NCI-H524 (cell line): ENCODE results near the gene CPSF4.
A peak's percentile ranks its signal among the peaks of the same experiment; 100 is the strongest.
"Not testable (repeated sequence)": the region's sequence is repeated elsewhere in the genome, so short reads cannot be mapped to it uniquely, and the experiment has no call there.

Source experiments
- DNase-seq, 2 experiments: peaks; one replicate each; lab custom pipeline; 2025; lab: John Stamatoyannopoulos, UW

The CPSF4 gene

DNA sequence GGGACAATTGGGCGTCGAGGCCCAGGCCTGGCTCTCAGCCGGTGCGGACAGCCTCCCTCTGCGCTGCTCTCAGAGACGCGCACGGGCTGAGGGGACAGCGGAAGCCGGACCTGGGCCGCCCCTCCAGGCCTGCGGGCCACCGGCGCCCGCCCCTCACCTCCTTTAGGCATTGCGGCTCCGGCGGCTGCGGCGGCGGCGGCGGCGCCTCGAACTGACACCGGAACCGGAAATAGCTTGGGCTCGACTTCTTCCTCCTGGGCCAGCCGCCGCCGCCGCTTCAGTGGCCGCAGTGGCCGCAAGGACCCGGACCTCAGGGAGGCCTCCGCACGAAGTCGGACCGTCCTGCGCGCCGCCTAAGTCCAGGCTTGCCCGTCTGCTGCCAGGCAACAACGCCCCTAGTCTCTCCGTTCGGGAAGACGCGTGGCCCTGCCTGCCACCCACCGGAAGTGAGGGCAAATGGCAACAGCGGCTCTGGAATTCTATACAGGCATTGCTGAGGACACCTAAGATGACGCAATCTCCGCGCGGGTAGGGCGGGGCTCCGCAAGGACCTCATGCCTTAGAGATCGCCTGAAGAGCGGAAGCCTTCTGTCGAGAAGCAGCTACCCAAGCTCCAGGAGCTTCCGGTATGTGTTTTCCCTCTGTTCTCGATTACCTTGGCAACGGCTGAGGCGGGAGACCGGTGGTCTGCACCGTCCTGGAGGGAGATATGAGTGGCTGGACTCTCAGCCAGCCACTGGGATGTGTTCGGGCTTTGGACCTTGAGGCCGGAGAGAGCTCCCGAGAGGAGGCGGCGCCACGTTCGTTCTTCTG, 30.2 kb upstream of the CPSF4 start, which contains the start of the genes BUD31 and PDAP1:
BUD31 (plus strand) TSS at position 591 of the 813 bp plus-strand sequence. CDS start 2,124 bp downstream, outside the sequence.
PDAP1 (minus strand) TSS at position 219 of the 813 bp plus-strand sequence; CDS start at position 170, 49 bp downstream.
- peak; percentile 89 to 93 for DNase-seq

DNA sequence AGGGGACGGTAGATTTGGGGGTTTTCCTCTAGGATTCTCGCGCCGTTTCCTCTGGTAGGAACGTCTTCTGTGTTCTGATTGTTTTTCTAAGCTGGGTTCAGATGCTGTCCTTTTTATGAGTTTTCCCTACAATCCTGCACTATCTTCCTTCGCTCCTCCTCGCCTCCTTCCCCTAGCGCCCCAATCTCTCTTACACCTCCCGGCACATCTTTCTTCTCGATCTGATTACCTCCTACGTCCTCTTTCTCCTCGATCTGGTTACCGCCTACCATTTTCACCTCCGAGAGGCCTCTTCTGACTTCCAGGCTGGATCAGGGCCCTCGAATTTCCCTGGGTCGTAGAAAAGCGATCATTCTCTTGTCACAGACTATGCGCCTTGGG, 29.6 kb upstream of the CPSF4 start:
- no peak for DNase-seq

DNA sequence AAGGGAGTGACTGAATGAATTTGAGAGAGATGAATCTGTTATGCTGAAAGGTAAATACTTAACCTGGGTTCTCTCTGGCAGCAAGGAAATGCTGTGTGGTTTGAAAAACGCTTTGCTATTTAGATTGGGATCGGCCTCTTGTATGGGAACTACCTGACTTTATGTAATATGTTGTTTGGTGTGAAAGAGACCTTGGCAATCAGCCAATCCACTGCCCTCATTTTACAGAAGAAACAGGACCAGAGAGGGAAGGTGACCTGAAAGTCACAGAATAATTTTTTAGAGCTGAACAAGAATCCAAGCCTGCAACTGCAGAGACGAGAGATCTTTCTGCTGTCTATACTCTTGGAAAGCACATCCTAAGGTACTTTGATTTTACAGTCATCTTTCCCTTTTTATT, 28.9 kb upstream of the CPSF4 start:
- no peak for DNase-seq

DNA sequence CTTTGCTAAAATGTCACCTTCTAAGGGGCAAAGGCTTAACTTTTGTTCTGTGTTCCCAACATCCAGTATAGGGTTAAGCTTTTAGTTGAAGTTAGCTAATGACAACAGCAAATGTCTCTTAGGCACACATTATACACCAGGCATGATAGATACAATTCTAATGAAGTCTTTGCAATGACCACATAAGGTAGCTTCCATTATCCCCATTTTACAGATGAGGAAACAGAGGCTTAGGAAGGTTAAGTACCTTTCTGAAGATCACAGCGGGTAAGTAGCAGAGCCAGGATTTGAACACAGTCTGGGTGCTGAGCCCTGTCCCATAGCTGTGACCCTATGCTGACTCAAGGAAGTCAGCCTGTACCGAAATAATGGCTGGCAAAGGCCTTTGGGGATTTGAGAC, 28.1 kb upstream of the CPSF4 start:
- no peak for DNase-seq

DNA sequence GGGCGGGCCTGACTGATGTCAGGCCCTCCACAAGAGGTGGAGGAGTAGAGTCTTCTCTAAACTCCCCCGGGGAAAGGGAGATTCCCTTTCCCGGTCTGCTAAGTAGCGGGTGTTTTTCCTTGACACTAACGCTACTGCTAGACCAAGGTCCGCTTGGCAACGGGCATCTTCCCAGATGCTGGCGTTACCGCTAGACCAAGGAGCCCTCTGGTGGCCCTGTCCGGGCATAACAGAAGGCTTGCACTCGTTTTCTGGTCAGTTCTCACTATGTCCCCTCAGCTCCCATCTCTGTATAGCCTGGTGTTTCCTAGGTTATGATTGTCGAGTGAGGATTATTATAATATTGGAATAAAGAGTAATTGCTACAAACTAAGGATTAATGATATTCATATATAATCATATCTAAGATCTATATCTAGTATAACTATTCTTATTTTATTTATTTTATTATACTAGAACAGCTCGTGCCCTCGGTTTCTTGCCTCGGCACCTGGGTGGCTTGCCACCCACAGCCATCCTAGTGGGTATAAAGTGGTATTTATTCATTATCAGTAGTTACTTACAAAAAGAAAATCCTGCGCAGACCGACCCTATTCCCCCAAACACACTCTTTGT, 23.1 kb upstream of the CPSF4 start:
- peak in 1 of 2 experiments; percentile 44 for DNase-seq

DNA sequence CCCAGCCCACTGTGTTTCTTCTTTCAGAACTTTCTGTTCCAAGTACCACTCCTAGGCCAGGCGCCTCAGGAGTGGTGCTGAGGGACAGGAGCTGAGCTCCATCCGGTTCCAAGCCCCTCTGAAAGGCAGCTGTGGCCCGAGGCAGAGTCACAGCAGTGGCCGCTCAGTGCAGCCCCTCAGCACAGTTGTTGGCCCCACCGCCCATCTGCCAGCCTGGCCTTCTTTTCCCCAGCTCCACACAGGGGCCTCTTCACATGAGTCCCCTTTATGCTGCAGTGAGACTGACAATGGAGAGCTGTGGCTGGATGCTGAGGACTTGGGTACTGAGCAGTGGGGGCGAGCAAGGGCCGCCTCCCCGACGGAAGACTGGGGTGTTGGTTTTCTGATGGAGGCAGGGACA, 20.5 kb upstream of the CPSF4 start:
- no peak for DNase-seq

DNA sequence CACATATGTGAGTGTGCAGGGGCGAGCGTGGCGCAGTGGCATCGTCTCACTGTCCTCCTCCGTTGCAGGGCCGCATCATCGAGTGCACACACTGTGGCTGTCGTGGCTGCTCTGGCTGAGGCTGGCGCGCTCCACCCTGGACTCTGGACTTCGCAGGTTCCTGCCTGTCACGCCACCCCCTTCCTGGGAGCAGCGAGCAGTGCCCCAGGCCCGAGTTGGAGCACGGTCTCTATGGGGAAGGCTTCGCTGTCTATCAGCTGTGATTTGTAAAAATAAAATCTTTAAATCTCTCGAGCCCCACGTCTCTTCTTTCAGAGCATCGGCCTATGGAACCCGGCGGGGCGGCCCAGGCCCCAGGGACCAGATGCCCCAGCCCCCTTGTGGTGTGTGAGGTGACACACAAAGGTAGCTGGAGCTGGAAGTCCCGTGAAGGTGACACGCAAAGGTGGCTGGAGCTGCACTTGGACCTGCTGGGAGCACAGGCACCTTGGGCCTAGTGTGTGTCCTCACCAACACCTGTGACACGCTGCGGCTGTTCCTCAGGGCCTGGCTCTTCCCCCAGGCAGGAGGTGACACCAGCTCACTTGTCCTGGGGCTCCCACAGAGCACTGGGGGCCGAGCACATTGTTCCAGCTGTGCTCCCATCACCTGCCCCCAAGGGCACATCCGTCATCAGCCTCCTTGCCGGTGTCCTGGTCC, 19.3 kb upstream of the CPSF4 start:
- no peak for DNase-seq

DNA sequence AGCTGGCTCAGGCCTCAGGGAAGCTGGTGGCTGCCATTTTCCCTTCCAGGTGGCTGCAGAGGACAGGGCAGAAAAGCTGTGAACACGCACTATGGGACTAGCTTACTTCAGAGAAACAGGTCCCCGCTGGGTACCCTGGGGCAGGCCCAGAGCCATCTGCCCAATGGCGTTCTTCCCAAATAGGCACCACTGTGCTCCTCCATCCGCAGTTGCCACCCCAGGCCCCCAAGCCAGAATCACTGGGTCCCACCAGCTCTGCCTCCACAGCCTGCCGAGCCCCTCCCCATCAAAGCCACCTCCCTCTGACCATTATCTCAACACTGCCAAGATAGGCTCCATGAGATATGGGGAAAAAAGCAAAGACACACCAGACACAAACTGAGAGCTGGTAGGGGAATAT, 18.5 kb upstream of the CPSF4 start:
- no peak for DNase-seq

DNA sequence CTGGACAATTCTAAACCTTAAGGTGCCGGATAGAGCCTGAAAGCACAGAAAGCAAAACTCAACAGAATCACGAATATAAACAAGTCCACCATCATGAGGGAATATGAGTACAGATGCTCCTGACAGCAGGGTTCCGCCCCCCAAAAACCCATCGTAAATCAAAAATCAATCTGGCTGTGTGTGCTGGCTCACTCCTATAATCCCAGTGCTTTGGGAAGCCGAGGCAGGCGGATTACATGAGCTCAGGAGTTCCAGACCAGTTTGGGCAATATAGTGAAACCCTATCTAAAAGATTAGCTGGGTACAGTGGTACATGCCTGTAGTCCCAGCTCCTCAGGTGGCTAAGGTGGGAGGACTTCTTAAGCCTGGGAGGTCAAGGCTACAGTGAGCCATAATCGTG, 17.8 kb upstream of the CPSF4 start:
- no peak for DNase-seq

DNA sequence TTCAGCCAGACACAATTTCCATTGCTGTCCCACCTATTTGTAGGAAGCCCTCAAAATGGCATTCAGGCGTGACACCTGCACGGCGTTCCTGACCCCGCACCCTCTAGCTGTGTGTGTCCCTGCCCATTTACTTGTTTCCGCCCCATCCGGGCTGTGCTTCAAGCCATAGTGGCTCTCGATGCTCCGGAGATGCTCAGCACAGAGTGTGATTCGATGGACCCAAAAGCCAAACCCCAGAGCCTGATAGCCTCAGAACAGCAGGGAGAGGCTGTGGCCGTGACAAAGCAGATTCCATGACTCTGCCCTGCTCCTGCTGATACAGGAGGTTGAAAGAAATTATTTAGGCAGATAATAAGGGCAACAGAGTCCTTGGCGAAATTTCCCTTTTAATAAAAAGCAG, 16.6 kb upstream of the CPSF4 start:
- DNase-seq = no peak

DNA sequence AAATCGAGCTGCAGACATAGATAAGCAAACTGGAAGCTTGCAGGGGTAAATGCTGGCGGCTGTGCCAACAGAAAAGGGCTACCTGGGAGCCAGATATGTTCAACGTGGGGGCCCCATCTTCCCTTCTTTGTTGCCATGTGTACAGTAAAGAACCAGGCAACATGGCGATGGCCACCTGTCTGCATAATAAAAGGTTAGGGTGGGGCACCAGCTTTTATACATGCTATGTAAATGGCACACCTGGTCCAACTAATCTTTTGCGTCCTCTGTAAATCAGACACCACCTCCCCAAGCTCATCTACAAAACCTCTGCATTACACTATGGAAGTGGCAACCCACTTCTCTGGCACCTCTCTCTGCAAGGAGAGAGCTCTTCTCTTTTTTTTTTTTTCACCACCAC, 16.1 kb upstream of the CPSF4 start:
- DNase-seq = no peak

DNA sequence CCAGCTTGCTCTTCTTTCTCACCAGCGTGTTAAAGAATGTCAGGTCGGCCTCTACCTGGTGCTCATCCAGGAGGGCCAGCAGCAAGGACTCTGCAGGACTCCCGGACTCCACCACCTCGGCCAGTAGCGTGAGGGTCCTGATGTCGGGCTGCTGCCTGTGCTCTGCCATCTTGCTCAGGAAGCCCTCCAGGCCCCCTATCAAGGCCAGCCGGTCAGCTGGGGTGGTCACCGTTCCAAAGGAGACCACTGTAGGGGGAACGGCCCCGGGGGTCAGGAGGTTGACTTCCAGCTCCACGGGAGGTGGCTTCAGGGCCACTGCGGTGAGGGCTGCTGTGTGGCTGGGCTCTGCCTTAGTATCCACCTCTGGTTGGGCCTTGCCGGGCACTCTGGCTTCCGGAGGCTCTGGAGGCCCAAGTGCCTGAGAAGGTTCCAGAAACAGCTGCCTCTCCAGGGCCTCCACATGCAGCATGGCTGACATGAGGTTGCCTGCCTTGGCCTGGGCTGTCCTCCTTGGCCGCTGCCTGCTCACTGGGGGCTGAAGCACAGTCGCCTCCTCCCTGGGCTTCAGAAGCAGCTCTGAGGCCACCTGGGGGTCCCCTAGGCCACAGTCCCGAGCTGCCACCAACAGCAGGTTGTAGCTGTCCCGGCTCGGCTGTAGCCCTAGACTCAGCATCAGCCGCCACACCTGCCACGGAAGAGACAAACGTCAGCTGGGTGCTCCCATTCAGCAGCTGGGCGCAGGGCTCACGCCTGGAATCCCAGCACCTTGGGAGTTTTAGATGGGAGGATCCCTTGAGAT, 13.6 kb upstream of the CPSF4 start:
- DNase-seq = no peak

DNA sequence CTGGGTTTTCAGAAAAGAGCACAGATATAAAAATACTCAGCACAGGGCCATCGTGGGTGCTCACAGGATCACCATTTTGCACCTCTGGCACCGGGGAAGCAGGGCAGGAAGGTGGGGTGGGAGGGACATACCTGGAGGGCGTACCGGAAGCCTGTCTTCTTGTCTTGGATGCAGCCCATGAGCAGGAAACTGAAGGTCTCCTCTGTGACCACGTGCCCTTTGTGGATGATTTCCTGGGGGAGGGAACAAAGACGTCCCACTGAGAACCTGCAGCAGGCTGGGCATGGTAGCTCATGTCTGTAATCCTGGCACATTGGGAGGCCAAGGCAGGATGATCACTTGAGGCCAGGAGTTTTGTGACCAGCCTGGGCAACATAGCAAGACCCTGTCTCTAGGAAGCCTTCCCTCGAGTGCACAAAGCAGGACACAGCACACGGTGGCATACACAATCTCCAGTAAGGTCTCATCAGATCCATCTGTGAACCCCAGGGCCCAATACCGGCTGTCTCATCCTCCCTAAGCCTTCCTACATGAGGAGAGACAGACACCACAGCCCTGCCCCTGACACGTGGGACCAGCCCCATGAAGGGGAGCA, 9.7 kb upstream of the CPSF4 start:
- no peak for DNase-seq

DNA sequence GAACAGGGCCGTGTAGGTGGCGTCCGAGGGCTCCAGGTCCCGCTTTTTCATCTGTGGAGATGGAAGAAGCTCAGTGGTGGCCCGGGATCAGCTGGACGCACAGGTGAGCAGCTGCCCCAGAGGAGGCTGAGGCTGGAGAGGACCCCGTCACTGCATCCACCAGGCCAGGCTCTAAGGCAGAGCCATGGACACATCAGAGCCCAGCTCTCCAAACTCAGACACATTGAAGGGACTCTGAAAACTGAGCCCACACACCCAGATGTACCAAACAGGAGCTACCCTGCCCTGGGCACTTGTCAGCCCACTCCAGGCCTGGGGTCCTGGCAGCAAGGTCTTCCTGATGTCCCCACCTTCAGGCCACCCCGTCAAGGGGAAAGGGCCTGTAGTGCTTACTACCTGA, 9.0 kb upstream of the CPSF4 start:
- no peak for DNase-seq

DNA sequence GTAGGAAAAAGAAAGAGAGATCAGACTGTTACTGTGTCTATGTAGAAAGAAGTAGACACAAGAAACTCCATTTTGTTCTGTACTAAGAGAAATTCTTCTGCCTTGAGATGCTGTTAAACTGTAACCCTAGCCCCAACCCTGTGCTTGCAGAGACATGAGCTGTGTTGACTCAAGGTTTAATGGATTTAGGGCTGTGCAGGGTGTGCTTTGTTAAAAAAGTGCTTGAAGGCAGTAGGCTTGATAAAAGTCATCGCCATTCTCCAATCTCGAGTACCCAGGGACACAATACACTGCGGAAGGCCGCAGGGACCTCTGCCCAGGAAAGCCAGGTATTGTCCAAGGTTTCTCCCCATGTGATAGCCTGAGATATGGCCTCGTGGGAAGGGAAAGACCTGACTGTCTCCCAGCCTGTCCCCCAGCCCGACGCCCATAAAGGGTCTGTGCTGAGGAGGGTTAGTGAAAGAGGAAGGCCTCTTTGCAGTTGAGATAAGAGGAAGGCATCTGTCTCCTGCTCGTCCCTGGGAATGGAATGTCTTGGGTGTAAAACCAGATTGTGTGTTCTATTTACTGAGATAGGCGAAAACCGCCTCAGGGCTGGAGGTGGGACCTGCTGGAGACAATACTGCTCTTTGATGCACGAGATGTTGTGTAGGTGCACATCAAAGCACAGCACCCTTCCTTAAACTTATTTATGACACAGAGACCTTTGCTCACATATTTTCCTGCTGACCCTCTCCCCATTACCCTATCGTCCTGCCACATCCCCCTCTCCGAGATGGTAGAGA, 6.8 kb upstream of the CPSF4 start:
- not testable (repeated sequence) for DNase-seq

DNA sequence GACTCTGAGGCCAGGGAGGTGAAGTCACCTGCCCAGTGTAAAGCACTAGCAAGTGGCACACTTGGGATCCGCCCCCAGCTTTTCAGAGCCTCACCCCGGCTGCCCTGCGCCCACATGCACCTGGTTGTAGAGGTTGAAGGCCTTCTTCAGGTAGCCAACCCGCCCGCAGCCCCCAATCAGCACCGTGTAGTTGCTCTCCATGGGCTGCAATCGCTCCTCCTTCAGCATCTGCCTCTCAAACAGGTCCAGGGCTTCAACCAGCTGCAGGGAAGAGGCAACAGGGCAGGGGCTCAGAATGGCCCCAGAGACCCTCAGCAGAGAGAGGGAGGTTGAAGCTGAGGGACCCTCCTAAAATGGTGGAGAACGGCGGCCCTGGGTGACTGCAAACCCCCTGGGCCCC, 5.6 kb upstream of the CPSF4 start:
- no peak for DNase-seq

DNA sequence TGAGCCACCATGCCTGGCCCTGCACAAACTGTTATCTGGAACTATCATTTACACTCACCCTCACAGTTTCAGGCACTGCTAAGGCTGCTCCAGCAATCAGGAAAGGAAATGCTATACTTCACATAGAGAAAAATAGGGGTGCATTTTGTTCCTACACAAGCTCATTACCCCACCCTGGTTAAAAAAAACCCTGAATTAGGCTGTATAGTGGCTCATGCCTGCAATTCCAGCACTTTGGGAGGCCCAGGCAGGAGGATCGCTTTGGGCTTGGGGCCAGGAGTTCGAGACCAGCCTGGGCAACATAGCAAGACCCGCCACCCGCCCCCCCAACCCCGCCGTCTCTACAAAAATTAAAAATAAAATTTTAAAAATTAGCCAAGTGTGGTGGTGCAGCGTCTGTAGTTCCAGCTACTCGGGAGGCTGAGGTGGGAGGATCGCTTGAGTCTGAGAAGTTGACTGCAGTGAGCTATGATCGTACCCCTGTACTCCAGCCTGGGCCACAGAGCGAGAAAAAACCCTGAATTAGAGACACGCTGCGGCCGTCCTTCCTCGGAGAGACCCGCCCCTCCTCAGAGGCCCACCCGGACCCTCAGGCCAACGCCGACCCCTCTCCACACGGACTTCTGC, 684 bp upstream of the CPSF4 start:
- no peak for DNase-seq

DNA sequence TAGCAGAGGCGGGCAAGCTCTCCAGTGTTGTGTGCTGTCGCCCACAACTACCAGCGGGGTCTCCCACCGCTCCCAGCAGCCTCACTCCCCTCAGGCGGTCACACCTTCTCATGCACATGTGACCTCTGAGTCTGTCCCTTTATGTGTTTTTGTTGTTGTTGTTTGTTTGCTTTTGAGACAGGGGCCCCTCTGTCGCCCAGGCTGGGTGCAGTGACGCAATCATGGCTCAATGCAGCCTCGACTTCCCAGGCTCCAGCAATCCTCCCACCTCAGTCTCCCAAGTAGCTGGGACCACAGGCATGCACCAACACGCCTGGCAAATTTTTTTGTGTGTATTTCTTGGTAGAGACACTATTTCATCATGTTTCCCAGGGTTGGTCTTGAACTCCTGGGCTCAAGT, 1.5 kb downstream of the CPSF4 start:
- no peak for DNase-seq

DNA sequence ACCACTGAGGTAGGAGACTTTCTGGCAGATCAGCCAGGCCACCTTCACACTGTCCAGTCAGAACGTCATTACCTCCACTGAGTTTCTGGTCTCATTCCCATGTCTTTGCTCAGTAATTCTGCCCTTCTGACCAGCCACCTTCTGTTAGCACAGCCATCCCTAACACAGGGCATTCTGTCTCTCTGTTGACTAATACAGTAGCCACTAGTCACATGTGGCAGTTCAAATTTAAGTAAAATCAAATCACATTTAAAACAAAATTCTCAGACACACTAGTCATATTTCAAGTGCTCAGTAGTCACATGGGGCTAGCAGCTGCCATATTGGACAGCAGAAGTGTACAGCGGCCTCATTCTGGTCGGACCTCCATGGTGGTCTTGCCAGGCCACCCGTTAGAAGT, 7.4 kb downstream of the CPSF4 start:
- DNase-seq = no peak

DNA sequence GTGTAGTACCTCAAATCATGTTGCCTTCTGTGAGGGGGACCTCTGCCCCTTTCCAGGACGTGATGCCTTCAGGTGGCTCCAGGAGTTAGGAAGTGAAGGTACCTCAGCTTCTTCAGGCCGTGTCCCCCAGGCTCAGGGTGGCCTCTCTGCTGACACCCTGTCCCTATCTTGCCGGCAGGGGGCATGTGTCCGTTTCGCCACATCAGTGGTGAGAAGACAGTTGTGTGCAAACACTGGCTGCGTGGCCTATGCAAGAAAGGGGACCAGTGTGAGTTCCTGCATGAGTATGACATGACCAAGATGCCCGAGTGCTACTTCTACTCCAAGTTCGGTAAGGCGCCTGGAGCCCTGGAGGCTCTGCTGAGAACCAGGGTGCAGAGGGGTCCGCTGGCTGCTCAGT, 9.2 kb downstream of the CPSF4 start:
- peak in 1 of 2 experiments; percentile 17 for DNase-seq
